Ecto neural progenitor cell (in vitro differentiated cells): ENCODE measurements around the gene HSD17B8.
"Not testable (repeated sequence)": the region's sequence is repeated elsewhere in the genome, so short reads cannot be mapped to it uniquely, and the experiment has no call there.

ENCODE experiments used
- DNase-seq: peaks from one replicate; pipeline ENCODE4 v3.0.0-alpha.2; 2018; ENCODE audit warnings: low spot score

HSD17B8 gene

DNA sequence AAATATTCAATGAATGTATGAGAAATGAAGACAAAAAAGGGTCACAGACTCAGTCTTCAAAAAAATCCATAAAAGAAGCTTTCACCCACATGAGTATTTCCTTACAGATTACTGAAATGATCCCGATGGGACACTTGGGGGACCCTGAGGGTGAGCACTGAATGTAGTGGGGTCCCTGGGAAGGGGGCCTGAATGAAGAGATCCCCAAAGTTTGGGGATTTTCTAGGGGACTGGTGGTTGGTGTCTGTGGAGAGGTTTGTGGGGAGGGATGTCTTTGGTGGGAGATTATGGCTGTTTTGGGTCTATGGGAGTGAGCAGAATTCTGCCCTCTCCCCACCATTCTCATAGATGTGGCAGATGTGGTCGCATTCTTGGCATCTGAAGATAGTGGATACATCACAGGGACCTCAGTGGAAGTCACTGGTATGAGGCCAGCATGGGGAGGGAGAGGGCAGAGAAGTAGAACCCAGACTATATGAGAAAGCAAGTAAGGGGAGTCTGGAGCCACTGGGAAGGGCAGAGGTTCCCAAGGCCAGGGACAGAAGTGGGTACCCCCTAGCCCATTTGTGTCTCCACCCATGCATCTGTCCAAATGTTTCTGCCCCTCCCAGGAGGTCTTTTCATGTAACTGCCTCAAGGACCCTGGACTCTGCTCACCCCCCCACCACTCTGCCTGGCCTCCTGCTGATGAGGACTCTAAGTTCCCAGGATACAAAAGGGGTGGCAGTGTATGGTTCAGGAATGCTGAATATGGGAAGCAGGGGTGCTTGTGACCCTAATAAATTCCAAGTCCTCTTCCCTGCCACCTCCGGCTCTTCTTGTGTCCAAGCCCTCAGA, 1.8 kb downstream of the HSD17B8 start:
- DNase-seq = no peak

DNA sequence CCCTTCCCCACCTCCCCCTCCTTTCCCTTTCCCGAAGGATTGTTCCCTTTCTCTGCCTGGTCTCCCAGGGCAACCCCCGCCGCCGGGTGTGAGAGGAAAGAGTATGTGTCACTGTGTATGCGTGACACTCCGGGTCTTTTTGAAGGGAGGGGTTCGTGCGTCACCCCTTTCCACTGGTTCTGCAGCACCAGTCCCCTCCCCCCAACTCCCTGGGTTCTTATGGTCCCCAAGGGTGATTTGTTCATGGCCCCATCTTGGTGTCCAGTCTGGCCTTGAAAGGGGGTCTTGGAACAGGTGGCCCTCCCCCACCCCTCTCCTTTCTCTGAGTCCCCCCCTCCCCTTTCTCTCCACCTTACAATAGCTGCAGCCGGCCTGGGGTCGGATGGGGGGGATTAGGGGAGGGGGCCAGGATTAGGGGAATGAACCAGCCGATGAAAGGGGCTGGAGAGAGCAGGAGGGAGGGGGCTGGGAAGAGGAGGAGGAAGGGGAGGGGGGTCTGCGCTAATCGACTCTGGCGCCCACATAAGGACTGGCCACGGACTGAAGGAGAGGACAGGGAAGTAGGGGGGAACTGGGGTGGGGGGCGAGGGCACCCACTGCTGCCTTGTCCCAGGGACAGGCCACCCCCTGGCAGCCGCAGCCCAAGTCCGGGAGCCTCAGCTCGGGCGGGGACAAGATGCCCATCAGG, 2.6 kb downstream of the HSD17B8 start:
- peak; percentile 94 for DNase-seq

DNA sequence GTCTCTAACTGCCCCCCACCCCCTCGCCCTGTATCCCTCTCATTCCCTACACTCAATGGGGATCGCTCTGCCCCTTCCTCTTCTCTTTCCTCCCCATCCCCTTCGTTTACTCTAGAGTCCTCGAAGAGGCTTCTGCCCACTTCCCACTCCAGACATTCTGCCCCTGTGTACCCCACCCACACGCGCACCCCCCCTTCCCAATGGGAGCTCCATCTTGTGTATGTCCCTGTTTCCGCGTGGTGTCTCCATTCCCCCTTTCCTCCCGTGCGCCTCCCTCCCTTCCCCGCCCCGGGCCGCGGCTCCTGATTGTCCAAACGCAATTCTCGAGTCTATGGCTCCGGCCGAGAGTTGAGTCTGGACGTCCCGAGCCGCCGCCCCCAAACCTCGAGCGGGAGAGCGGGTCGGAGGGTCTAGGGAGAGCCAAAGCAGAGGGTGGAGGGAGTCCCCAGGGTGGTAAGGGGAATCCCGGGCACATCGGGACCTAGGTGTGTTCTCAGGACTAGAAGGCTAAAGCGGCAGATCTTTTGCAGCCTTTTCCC, 3.2 kb downstream of the HSD17B8 start:
- peak; percentile 77 for DNase-seq

DNA sequence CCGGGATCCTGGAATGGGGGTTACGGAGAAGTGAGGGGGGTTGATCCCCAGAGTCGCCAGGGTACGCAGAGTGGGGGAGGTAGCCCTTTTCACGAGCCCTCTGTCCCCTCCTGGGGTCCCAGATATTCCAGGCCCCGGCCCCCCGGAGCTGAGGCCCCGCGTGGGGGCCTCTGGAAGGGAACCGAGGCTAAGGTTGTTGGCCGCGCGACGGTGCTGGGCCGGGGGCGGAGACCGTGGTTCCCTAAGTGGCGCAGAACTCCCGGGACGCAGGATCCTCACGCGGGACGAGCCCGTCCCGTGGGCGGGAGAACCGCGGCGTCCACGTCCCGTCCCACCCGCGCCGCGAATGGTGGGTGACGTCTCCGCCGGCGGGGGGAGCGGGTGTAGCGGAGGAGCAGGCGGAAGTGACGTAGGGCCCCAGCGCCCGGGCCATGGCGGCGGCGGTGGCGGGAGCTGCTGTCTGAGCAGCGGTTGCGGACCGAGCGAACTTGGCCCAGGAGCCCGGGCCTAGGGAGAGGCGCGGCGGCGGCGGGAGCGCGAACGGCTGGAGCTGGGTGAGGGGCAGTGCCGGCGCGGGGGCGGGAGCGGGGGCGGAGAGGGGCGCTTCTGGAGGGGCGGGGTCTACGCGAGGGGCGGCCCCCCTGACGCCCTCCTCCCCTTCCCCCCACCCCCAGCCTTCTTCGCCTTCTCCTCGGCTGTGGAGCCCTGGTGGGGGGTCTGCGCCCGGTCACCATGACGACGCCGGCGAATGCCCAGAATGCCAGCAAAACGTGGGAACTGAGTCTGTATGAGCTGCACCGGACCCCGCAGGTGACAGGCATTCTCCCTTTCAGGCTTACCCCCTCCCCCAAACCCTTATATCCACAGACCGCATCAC, 3.9 kb downstream of the HSD17B8 start, which contains the start of gene RING1:
Gene RING1 (plus strand): TSS at position 410 of the 877 bp plus-strand sequence. CDS start 323 bp downstream, at position 733.
- peak; percentile 92 for DNase-seq

GRCh38 chr6:33209856-33210255, 5.4 kb downstream of the HSD17B8 start:
- DNase-seq = no peak

GRCh38 chr6:33211136-33211535, 6.7 kb downstream of the HSD17B8 start:
- no peak for DNase-seq

DNA sequence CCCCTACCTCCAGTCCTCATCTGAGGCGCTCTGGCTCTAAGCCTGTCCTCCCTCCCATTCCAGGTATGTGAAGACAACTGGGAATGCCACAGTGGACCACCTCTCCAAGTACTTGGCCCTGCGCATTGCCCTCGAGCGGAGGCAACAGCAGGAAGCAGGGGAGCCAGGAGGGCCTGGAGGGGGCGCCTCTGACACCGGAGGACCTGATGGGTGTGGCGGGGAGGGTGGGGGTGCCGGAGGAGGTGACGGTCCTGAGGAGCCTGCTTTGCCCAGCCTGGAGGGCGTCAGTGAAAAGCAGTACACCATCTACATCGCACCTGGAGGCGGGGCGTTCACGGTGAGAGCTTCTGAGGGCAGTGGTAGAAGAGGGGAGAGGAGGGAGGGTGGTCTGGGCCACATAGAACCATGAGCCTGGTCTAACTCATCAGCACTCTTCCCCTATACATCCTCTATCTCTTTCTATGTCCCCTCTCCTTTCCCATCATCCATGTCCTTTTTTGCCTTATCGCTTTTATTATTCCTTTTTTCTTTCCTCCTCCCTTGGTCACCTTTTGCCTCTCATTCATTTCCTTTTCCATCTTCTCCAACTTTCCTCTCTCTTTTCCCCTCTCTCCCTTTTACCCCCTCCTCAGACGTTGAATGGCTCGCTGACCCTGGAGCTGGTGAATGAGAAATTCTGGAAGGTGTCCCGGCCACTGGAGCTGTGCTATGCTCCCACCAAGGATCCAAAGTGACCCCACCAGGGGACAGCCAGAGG, 7.4 kb downstream of the HSD17B8 start:
- DNase-seq = no peak

GRCh38 chr6:33212857-33213165, 8.4 kb downstream of the HSD17B8 start:
- no peak for DNase-seq

GRCh38 chr6:33213166-33213988, 8.9 kb downstream of the HSD17B8 start:
- peak; percentile 75 for DNase-seq

DNA sequence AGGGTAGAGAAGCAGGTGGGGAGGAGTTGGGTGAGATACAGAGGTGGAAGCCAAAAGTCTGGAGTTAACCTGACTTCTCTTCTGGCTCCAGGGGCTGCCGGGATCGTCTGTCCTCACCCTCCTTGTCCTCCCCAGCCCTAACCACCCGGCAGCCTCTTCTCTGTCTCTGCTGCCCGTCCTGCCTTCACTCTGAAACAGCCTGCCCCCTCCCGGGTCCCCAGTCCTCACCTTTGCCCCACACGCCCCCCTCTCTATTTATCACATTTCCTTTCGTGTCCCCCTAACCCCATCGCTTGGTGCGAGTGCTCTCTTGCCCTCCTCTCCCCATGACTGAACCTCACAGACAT, 9.5 kb downstream of the HSD17B8 start:
- DNase-seq = no peak

DNA sequence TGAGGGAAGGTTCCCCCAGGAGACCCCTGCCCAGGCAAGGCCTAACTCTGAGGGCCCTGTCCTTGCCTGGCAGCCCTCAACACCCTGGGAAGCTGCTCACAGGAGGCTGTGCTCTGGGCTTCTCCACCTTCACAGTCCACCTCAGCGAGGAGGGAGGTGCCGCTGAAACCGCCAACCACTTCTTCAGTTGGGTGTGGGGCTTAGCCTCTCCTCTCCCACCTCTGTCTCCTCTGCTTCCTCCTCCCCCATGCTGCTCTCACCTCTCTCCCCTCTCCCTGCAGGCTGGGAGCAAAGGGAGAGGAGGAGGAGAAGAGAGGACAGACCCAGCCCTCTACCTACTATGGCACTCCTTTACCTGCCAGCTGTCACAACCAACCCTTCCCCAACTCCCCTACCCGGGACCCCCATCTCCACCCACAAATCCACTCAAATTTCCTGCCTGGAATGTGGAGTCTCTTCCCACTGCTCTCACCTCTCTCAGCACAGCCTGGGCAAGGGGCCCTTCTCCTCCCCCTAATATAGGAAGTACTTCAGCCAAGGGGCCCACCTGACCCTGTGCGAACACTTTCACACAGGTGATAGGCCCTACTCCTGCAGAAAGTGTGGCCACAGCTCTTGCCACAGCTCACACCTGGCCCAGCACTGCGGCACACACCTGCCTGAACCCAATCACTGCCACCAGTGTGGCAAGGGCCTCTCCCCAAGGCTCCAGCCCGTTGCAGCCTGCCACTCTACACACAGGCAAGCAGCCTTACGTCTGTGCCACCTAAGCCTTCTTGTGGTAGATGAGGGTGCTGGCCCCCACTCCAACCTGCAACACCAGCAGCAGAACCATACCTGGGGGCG, 11.0 kb downstream of the HSD17B8 start:
- DNase-seq = no peak

- no peak for DNase-seq
These were observed 11.7 kb downstream of the HSD17B8 start for GRCh38 chr6:33216117-33216649.

GRCh38 chr6:33217246-33217645, 12.8 kb downstream of the HSD17B8 start:
- no peak for DNase-seq

DNA sequence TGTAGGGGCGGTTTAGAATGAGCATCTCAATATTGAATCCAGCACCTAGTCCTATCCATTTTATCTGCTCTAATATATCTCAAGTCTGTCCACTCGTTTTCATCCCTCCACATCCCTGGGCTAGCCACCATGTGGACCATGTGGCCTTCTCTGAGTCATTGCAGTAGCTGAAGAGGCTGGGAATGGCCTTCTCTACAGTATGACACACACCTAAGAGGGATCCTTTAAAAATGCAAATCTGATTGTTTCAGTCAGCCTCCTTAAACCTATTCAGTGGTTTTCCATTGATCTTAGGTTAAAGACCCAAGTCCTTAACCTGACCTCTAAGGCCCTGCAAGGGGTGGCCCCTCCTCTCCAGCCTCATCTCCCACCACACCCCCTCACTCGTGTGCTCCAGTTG, 13.2 kb downstream of the HSD17B8 start:
- DNase-seq = no peak

- not testable (repeated sequence) for DNase-seq
These were observed 22.2 kb downstream of the HSD17B8 start for GRCh38 chr6:33226503-33227120.

DNA sequence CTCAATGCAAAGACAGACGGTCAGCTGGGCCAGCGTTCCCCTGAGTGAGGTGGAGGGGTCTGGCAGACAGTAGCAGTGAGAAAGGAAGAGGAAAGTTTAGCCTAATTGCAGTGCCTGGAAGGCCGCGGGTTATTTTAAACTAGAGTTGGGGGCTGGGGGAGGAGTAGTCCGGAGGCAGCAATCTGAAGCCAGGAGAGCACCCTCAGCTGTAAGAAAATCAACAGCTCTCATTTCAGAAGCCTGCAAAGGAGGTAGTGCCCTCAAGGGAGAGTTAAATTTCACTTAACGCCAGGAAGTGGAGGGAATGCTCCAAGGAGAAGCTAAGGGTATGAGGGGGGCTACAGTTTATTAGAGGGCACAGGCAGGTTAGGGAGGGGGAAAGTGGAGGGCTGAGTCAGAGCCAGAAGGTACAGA, 30.8 kb downstream of the HSD17B8 start:
- DNase-seq = no peak

- no peak for DNase-seq
These were observed 31.9 kb downstream of the HSD17B8 start for GRCh38 chr6:33236328-33236727.

DNA sequence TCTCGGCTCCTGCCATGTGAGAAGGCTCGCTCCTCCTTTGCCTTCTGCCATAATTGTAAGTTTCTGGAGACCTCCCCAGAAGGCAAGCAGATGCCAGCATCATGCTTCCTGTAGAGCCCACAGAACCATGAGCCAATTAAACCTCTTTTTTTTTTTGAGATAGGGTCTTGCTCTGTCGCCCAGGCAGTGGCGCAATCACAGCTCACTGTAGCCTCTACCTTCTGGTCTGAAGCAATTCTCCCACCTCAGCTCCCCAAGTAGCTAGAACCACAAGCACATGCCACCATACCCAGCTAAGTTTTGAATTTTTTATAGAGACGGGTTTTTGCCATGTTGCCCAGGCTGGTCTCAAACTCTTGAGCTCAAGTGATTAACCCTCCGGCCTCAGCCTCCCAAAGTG, 32.4 kb downstream of the HSD17B8 start:
- DNase-seq = no peak

- no peak for DNase-seq
These were observed 33.3 kb downstream of the HSD17B8 start for GRCh38 chr6:33237741-33238140.
